B cell (primary cell): ENCODE results near the gene INPP5J. TPM values are rescaled to one million over a fixed set of nuclear protein-coding genes. Genes with fewer than 3 reads are reported as not detected.

ENCODE experiments used
- ATAC-seq: fragments of 200-7000 bp; cut with Tn5 transposase; one replicate; pipeline ENCODE4 v1.10.0; 2021; ENCODE audit warnings: low read depth, mild to moderate bottlenecking, moderate number of reproducible peaks, moderate library complexity
- CTCF ChIA-PET: fragments of 350-600 bp; sonication (Branson Sonifier 250); formaldehyde crosslinking; loops from one replicate; lab custom pipeline; 2021; ENCODE audit warnings: antibody characterized with exemption, inconsistent platforms; lab: Charles Lee
- POLR2A ChIA-PET: fragments of 350-600 bp; sonication (Branson Sonifier 250); formaldehyde crosslinking; loops from one replicate; lab custom pipeline; 2021; ENCODE audit warnings: antibody characterized with exemption; lab: Charles Lee
- DNase-seq: peaks from one replicate; pipeline ENCODE4 v3.0.0; 2013
- H2AFZ ChIP-seq: 2 replicates; pipeline ENCODE4 v1.6.1; 2012; ENCODE audit warnings: mild to moderate bottlenecking, low read depth, low read length; ENCODE audit not compliant: insufficient read depth, poor library complexity, severe bottlenecking
- H3K27ac ChIP-seq, 2 donors: 1 replicate in 1 of 2; 2 replicates in 1 of 2; pipeline ENCODE4 v1.5.1; 2012 to 2013; ENCODE audit warnings: low read length in 2 of 2, mild to moderate bottlenecking in 2 of 2, moderate library complexity in 1 of 2
- H3K27me3 ChIP-seq, 4 experiments: fragments of 200-600 bp in 1 of 4; sonication (generic) in 1 of 4; replicated peaks in 1 of 4; 1 replicate in 2 of 4; 2 replicates in 2 of 4; pipeline versions ENCODE4 v1.6.1 to v1.7.0; 2013 to 2016; ENCODE audit warnings: low read length in 3 of 4, mild to moderate bottlenecking in 2 of 4, mixed read lengths in 1 of 4, moderate library complexity in 1 of 4; ENCODE audit not compliant: insufficient read depth in 4 of 4, control insufficient read depth in 3 of 4; ENCODE audit errors: control extremely low read depth in 1 of 4
- H3K36me3 ChIP-seq, 2 experiments: replicated peaks in 1 of 2; 1 replicate in 1 of 2; 2 replicates in 1 of 2; pipeline versions ENCODE4 v1.6.1 to v1.7.1; 2013; ENCODE audit warnings: low read length in 1 of 2; ENCODE audit not compliant: insufficient read depth in 2 of 2, control insufficient read depth in 1 of 2; ENCODE audit errors: control extremely low read depth in 1 of 2, extremely low read depth in 1 of 2
- H3K4me1 ChIP-seq, 2 donors: fragments of 200-600 bp in 1 of 2; sonication (generic) in 1 of 2; 1 replicate in 1 of 2; 2 replicates in 1 of 2; pipeline versions ENCODE4 v1.5.1 to v1.6.1; 2013 to 2017; ENCODE audit warnings: low read length in 2 of 2; ENCODE audit not compliant: control insufficient read depth in 2 of 2, insufficient read depth in 2 of 2
- H3K4me2 ChIP-seq: replicated peaks from 2 replicates; pipeline ENCODE3; 2012; ENCODE audit warnings: mild to moderate bottlenecking, low read depth, low read length; ENCODE audit not compliant: poor library complexity, severe bottlenecking
- H3K4me3 ChIP-seq, 5 experiments: fragments of 200-600 bp in 1 of 5; sonication (generic) in 1 of 5; 1 replicate in 3 of 5; 2 replicates in 2 of 5; pipeline versions ENCODE4 v1.5.1 to v1.7.0; 2011 to 2016; ENCODE audit warnings: low read length in 4 of 5, mild to moderate bottlenecking in 4 of 5, low read depth in 2 of 5, control low read depth in 1 of 5, moderate library complexity in 1 of 5; ENCODE audit not compliant: insufficient read depth in 1 of 5; ENCODE audit errors: control extremely low read depth in 1 of 5, extremely low read depth in 1 of 5
- H3K79me2 ChIP-seq: fragments of 200-600 bp; sonication (generic); one replicate; pipeline ENCODE4 v1.6.0; 2016; ENCODE audit warnings: low read length; ENCODE audit not compliant: control insufficient read depth, insufficient read depth
- H3K9ac ChIP-seq: fragments of 200-600 bp; sonication (generic); 2 replicates; pipeline ENCODE4 v1.6.1; 2017; ENCODE audit warnings: mild to moderate bottlenecking, low read length, moderate library complexity
- H3K9me3 ChIP-seq, 3 donors: one replicate each; pipeline versions ENCODE4 v1.6.1 to v1.7.1; 2013; ENCODE audit warnings: low read length in 2 of 3; ENCODE audit not compliant: control insufficient read depth in 2 of 3, insufficient read depth in 1 of 3; ENCODE audit errors: control extremely low read depth in 1 of 3
- H4K20me1 ChIP-seq: 2 replicates; pipeline ENCODE4 v1.6.0; 2012; ENCODE audit warnings: mild to moderate bottlenecking, low read length; ENCODE audit not compliant: insufficient read depth, control insufficient read depth, poor library complexity, severe bottlenecking
- H3K27ac Mint-ChIP-seq: one replicate; pipeline ENCODE4 v1.8.0; 2021; ENCODE audit warnings: mixed read lengths
- H3K27me3 Mint-ChIP-seq: one replicate; pipeline ENCODE4 v1.8.0; 2021; ENCODE audit warnings: mixed read lengths
- H3K4me1 Mint-ChIP-seq: one replicate; pipeline ENCODE4 v1.8.0; 2021; ENCODE audit warnings: mixed read lengths
- H3K4me3 Mint-ChIP-seq: one replicate; pipeline ENCODE4 v1.8.0; 2021; ENCODE audit warnings: mixed read lengths
- H3K9me3 Mint-ChIP-seq: one replicate; pipeline ENCODE4 v1.8.0; 2022; ENCODE audit warnings: mixed read lengths; ENCODE audit not compliant: insufficient read depth
- EZH2 ChIP-seq: IDR thresholded peaks from 2 replicates; pipeline ENCODE4 v1.6.1; 2012; ENCODE audit warnings: borderline replicate concordance, low read depth, mild to moderate bottlenecking, moderate library complexity, low read length; ENCODE audit not compliant: insufficient read depth, poor library complexity, severe bottlenecking
- WGBS: methylation state at CpG from one replicate; pipeline ENCODE4 v1.1.5; 2013; ENCODE audit warnings: missing lambda C conversion rate; ENCODE audit not compliant: insufficient coverage; 5-methylcytosine and 5-hydroxymethylcytosine counted together
- intact Hi-C: fragments of 100-400 bp; cut with micrococcal nuclease; formaldehyde crosslinking; loops from one replicate; pipeline ENCODE4 v1.10.0; 2022
- polyA plus RNA-seq: library from polyadenylated mRNA; depleted of rRNA; stranded (reverse); fragments of >200 nt; gene quantifications from 2 replicates; pipeline ENCODE4 v1.2.3, GENCODE V29; 2012
- total RNA-seq, 2 donors: library from RNA; stranded (reverse); fragments of 120-200 nt in 1 of 2; gene quantifications; 1 replicate in 1 of 2; 2 replicates in 1 of 2; pipeline versions ENCODE4 v1.2.3 to v1.2.4, GENCODE V29; 2013 to 2022
- TF ChIP-seq, protein P1 (sequence below): fragments of 200-600 bp; IDR thresholded peaks from one replicate; pipeline ENCODE4 v1.8.0; 2022; ENCODE audit warnings: antibody characterized with exemption, mild to moderate bottlenecking

The INPP5J gene
- total and polyA plus RNA-seq, 2 donors (not counting 1 experiment from before 2014, with no cell fraction given): 0.07 to 0.52 TPM

DNA sequence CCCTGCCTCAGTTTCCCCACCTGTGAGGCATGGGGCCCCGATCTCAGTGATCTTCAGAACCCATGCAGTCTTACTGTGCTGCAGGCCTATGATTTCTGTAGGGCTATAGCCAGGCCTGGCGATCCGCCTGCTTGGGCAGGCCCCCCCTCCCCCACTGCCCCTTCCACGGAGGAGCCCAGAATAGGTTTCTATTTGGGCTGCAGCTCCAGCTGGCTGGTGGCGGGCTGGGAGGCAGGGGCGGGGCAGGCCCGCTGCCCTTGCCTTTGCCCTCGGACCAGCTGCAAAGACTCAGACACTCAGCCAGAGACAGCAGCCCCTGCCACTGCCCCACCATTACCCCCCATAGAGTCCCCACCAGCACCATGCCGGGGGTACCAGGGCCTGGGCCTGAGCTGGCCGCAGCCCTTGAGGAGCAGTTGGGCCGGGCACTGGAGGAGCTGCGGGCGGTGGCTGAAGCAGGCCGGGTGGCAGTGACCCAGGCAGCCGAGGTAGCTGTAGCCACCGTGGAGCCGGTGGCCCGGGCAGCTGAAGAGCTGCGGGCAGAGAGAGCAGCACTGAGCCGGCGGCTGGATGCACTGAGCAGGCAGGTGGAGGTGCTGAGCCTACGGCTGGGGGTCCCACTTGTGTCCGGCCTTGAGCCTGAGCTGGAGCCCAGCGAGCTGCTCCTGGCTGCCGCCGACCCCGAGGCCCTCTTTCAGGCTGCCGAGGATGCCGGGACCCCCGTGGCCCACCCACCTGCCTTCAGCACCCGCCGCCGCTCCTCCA, 29.5 kb upstream of the INPP5J start:
- no peaks in the 10 kb centered on the region for H3K36me3 ChIP-seq
- TF ChIP-seq, protein P1, sequence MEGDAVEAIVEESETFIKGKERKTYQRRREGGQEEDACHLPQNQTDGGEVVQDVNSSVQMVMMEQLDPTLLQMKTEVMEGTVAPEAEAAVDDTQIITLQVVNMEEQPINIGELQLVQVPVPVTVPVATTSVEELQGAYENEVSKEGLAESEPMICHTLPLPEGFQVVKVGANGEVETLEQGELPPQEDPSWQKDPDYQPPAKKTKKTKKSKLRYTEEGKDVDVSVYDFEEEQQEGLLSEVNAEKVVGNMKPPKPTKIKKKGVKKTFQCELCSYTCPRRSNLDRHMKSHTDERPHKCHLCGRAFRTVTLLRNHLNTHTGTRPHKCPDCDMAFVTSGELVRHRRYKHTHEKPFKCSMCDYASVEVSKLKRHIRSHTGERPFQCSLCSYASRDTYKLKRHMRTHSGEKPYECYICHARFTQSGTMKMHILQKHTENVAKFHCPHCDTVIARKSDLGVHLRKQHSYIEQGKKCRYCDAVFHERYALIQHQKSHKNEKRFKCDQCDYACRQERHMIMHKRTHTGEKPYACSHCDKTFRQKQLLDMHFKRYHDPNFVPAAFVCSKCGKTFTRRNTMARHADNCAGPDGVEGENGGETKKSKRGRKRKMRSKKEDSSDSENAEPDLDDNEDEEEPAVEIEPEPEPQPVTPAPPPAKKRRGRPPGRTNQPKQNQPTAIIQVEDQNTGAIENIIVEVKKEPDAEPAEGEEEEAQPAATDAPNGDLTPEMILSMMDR: no peak
- TF ChIP-seq EZH2: no peak
- H3K4me1 ChIP-seq: peaks cover 10 to 27% of the 10 kb centered on the region in 2 donors
- no peak overlapping the region for H3K27ac ChIP-seq
- no peak overlapping the region for H3K9ac ChIP-seq
- no peak overlapping the region for H2AFZ ChIP-seq
- no peaks in the 10 kb centered on the region for H3K27me3 Mint-ChIP-seq
- H3K79me2 ChIP-seq: no peaks in the 10 kb centered on the region
- no peak overlapping the region for H3K4me2 ChIP-seq
- H3K27ac Mint-ChIP-seq: no peak overlapping the region
- H4K20me1 ChIP-seq: no peaks in the 10 kb centered on the region
- H3K9me3 ChIP-seq: no peaks in the 10 kb centered on the region
- H3K4me1 Mint-ChIP-seq: peaks cover 11% of the 10 kb centered on the region
- no peak overlapping the region for H3K4me3 Mint-ChIP-seq
- ATAC-seq: no peak
- intact Hi-C loops: no loop called here
- H3K4me3 ChIP-seq: no peak overlapping the region
- H3K27me3 ChIP-seq: no peaks in the 10 kb centered on the region
- 95% methylated on average over 32 of the region's 33 CpGs for WGBS
- POLR2A ChIA-PET: interaction anchor here (1.2 kb wide), 1 partner anchor 14 kb away, joined by 3 read pairs; the partner anchor contains the start of gene SELENOM
- DNase-seq: no peak
- CTCF ChIA-PET: interaction anchor here (1.1 kb wide), 1 partner anchor 14 kb away, joined by 3 read pairs; the partner anchor contains the start of gene SELENOM
- H3K9me3 Mint-ChIP-seq: no peaks in the 10 kb centered on the region

DNA sequence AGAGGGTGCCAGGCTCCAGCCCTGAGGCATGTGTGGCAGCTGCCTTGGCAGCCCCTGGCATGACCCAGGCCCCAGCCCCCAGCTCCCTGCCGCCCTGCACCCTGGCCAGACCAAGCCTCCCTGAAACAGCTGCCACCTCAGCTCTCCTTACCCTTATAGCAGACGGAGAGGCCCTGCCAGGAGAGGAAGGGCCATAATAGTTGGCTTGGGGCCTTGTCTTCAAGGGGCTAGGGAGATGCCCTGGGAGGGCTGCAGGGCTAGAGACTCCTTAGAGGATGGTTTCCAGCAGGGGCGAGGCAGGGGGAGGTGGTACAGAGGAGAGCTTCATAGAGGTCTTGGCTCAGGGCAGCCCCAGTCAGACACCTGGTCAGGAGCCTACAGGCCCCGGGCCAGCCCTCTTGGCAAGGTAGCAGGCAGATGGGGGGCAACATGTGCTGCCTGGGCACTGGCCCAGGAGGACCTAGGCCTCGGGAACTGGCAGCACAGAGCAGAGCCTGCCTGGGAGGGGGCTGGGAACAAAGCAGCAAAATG, 28.7 kb upstream of the INPP5J start:
- Histone ChIP-seq H3K4me1 (peaks cover 9 to 23% of the 10 kb centered on the region in 2 donors), H3K27me3 (no peaks in the 10 kb centered on the region), H3K27ac (no peak overlapping the region), H3K9me3 (no peaks in the 10 kb centered on the region), H3K4me3 (no peak overlapping the region), H3K9ac (no peak overlapping the region), H3K79me2 (no peaks in the 10 kb centered on the region), H4K20me1 (no peaks in the 10 kb centered on the region), H2AFZ (no peak overlapping the region), H3K4me2 (no peak overlapping the region), H3K36me3 (no peaks in the 10 kb centered on the region)
- H3K27ac Mint-ChIP-seq: no peak overlapping the region
- no peak overlapping the region for H3K4me3 Mint-ChIP-seq
- intact Hi-C loops: no loop called here
- TF ChIP-seq EZH2: no peak
- TF ChIP-seq, protein P1: no peak
- ATAC-seq: no peak
- no peak for DNase-seq
- POLR2A ChIA-PET: interaction anchor here (1.2 kb wide), 1 partner anchor 13 kb away, joined by 3 read pairs; the partner anchor contains the start of gene SELENOM
- no peaks in the 10 kb centered on the region for H3K9me3 Mint-ChIP-seq
- H3K4me1 Mint-ChIP-seq: peaks cover 9% of the 10 kb centered on the region
- no peaks in the 10 kb centered on the region for H3K27me3 Mint-ChIP-seq
- WGBS: 91% methylated on average over 3 of the region's 5 CpGs
- CTCF ChIA-PET: interaction anchor here (1.1 kb wide), 1 partner anchor 9 kb away, joined by 3 read pairs; no protein-coding TSS in a partner anchor
